Measurements from ENCODE around the gene LRIG2.

DNA sequence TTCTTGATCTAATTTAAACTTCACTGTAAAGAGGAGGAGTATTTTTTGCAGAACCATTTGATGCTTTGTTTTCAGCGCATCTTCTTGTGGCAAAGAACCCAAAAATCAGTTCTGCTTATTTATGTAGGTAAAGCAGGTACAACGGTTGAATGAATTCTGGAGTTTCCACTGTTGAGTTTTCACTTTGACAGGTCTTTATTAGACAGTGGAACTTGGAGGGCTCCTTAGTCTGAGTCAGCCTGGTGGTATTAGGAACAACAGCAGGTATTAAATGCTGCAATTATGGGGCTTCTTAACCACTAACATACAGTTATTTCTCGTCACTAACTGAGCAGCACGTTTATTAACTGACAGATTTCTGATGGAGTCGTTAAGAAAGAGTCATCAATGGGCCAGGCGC lies 1.2 kb downstream of the LRIG2 start:
- TF ChIP-seq, protein P1, sequence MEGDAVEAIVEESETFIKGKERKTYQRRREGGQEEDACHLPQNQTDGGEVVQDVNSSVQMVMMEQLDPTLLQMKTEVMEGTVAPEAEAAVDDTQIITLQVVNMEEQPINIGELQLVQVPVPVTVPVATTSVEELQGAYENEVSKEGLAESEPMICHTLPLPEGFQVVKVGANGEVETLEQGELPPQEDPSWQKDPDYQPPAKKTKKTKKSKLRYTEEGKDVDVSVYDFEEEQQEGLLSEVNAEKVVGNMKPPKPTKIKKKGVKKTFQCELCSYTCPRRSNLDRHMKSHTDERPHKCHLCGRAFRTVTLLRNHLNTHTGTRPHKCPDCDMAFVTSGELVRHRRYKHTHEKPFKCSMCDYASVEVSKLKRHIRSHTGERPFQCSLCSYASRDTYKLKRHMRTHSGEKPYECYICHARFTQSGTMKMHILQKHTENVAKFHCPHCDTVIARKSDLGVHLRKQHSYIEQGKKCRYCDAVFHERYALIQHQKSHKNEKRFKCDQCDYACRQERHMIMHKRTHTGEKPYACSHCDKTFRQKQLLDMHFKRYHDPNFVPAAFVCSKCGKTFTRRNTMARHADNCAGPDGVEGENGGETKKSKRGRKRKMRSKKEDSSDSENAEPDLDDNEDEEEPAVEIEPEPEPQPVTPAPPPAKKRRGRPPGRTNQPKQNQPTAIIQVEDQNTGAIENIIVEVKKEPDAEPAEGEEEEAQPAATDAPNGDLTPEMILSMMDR (conservative IDR thresholded peaks at IDR 0.05; ENCODE audit: low read depth, low read length), result no peak
- TF ChIP-seq EZH2 (IDR thresholded peaks at IDR 0.05; ENCODE audit: borderline replicate concordance, low read depth, low read length, poor library complexity, severe bottlenecking), result no peak

Data from A673 (cell line).